ENCODE measurements around the gene CARNS1. TPM values are rescaled to one million over a fixed set of nuclear protein-coding genes. Genes with fewer than 3 reads are reported as not detected.

CARNS1 gene
- total and polyA plus RNA-seq, 10 of the 15 experiments (the other 5 are each of a cell fraction or from before 2014, with no cell fraction given) = 0.02 to 0.14 (median 0.10) TPM; not detected in 3

DNA sequence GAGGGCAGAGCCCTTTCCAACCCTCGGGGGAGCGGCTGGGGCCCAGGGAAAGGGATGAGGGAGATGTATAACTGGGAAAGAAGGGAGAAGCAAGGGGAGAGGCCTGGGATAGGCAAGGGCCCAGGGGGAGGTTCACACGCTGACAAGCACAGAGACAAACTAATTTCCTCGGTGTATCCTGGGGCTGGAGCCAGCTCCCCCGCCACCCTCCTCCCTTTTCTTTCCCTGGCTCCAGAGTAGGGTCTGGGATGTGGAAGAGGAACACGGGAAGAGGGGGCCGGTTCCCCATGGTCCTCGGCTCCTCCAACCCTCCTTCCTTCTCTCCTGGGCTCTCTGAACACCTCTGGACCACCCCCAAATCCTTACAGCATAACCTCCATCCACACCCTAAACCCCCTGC, 48.9 kb upstream of the CARNS1 start:
- POLR2A ChIA-PET = interaction anchor here (0.5 kb wide), 1 partner anchor 223 kb away, joined by 3 read pairs; no protein-coding TSS in a partner anchor
- ATAC-seq = no peak
- H3K36me3 ChIP-seq (ENCODE audit: control insufficient read depth in 2 of 2, insufficient read depth in 2 of 2, low read length in 1 of 2) = no peaks in the 10 kb centered on the region
- 69% methylated on average over 8 of the region's 8 CpGs for WGBS (ENCODE audit: insufficient coverage, insufficient replicate concordance, low lambda C conversion rate, missing lambda C conversion rate)
- intact Hi-C loops (cut with micrococcal nuclease; ENCODE audit: unreplicated experiment) = no loop called here
- H3K79me2 ChIP-seq (ENCODE audit: control insufficient read depth, insufficient read depth, low read length) = no peaks in the 10 kb centered on the region
- TF ChIP-seq TCF7 (IDR thresholded peaks at IDR 0.05; ENCODE audit: borderline replicate concordance) = no peak
- TF ChIP-seq HDGF (IDR thresholded peaks at IDR 0.05) = no peak
- TF ChIP-seq, protein P1, sequence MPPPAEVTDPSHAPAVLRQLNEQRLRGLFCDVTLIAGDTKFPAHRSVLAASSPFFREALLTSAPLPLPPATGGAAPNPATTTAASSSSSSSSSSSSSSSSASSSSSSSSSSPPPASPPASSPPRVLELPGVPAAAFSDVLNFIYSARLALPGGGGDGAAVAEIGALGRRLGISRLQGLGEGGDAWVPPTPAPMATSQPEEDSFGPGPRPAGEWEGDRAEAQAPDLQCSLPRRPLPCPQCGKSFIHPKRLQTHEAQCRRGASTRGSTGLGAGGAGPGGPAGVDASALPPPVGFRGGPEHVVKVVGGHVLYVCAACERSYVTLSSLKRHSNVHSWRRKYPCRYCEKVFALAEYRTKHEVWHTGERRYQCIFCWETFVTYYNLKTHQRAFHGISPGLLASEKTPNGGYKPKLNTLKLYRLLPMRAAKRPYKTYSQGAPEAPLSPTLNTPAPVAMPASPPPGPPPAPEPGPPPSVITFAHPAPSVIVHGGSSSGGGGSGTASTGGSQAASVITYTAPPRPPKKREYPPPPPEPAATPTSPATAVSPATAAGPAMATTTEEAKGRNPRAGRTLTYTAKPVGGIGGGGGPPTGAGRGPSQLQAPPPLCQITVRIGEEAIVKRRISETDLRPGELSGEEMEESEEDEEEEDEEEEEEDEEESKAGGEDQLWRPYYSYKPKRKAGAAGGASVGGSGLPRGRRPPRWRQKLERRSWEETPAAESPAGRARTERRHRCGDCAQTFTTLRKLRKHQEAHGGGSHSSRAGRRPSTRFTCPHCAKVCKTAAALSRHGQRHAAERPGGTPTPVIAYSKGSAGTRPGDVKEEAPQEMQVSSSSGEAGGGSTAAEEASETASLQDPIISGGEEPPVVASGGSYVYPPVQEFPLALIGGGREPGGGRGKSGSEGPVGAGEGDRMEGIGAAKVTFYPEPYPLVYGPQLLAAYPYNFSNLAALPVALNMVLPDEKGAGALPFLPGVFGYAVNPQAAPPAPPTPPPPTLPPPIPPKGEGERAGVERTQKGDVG (CRISPR knock-in tag; IDR thresholded peaks at IDR 0.05) = no peak
- TF ChIP-seq RUNX3 (IDR thresholded peaks at IDR 0.05; ENCODE audit: low read length) = no peak
- H4K20me1 ChIP-seq (ENCODE audit: control insufficient read depth, insufficient read depth) = peaks cover 8% of the 10 kb centered on the region; the same call in 1 of the 2 replicates
- SMC1A ChIA-PET (ENCODE audit: uncharacterized antibody, unreplicated experiment) = no interaction called here
- CTCF ChIA-PET = interaction anchor here (2.4 to 26.2 kb wide), 2 partner anchors 11 to 13 kb away, joined by 7 to 1301 read pairs; partner anchors contain the start of genes CLCF1 and RAD9A
- H3K9me3 ChIP-seq (replicated peaks; ENCODE audit: control insufficient read depth, insufficient read depth, low read length) = no peaks in the 10 kb centered on the region
- H3K4me2 ChIP-seq (ENCODE audit: control insufficient read depth, insufficient read depth) = no peak overlapping the region
- peaks cover 1 to 4% of the 10 kb centered on the region in 2 experiments; a peak in 3 of 4 replicates for H3K27me3 ChIP-seq (replicated peaks in 1 of 2; ENCODE audit: control insufficient read depth in 2 of 2, insufficient read depth in 2 of 2, low read length in 1 of 2)
- BruUV-seq (replicated peaks) = no TSS peak
- H3K9ac ChIP-seq (ENCODE audit: control insufficient read depth, insufficient read depth, low read length) = no peak overlapping the region
- no peak for FAIRE-seq
- H3K27ac ChIP-seq (ENCODE audit: control insufficient read depth, insufficient read depth) = no peak overlapping the region
- RAD21 ChIA-PET (ENCODE audit: unreplicated experiment) = no interaction called here
- no peak for DNase-seq (ENCODE audit: low read depth, low spot score)
- peaks cover 12% of the 10 kb centered on the region for H3K4me1 ChIP-seq (ENCODE audit: control insufficient read depth, insufficient read depth, low read length)
- no peak overlapping the region for H2AFZ ChIP-seq (ENCODE audit: control insufficient read depth, low read depth, low read length)
- no peak overlapping the region for H3K4me3 ChIP-seq
- in situ Hi-C loops (cut with MboI) = no loop called here
